Prostate gland (tissue), 2 donors: ENCODE data around the gene SBNO2.

Experiments
- CTCF ChIP-seq, 4 experiments: fragments of 200-600 bp in 2 of 4; fragments of 450-650 bp in 2 of 4; sonication (generic) in 2 of 4; IDR thresholded peaks; 1 replicate in 3 of 4; 2 replicates in 1 of 4; pipeline ENCODE4 v1.5.1; 2016 to 2019; ENCODE audit warnings: antibody characterized with exemption in 4 of 4, mild to moderate bottlenecking in 2 of 4, moderate library complexity in 2 of 4
- POLR2A ChIP-seq: fragments of 450-650 bp; IDR thresholded peaks from one replicate; pipeline ENCODE4 v1.6.1; 2016; ENCODE audit warnings: antibody characterized with exemption, mild to moderate bottlenecking

- TF ChIP-seq CTCF (IDR thresholded peaks at IDR 0.05), result no peak
- no peak for TF ChIP-seq POLR2A
Observed at GRCh38 chr19:1167687-1168571, 6.1 kb downstream of the SBNO2 start.
